Endometrium (tissue), 2 donors: Measurements from ENCODE around the gene TMPRSS13.

Experiments
- FAIRE-seq: peaks from 2 replicates; lab custom pipeline; 2012; peaks lifted over from hg19 to GRCh38; lab: Jason Lieb, UNC
- donor health status: control.
- donor health status: control.

The TMPRSS13 gene

GRCh38 chr11:117911694-117912093 is 17.5 kb downstream of the TMPRSS13 start:
- no peak for FAIRE-seq

DNA sequence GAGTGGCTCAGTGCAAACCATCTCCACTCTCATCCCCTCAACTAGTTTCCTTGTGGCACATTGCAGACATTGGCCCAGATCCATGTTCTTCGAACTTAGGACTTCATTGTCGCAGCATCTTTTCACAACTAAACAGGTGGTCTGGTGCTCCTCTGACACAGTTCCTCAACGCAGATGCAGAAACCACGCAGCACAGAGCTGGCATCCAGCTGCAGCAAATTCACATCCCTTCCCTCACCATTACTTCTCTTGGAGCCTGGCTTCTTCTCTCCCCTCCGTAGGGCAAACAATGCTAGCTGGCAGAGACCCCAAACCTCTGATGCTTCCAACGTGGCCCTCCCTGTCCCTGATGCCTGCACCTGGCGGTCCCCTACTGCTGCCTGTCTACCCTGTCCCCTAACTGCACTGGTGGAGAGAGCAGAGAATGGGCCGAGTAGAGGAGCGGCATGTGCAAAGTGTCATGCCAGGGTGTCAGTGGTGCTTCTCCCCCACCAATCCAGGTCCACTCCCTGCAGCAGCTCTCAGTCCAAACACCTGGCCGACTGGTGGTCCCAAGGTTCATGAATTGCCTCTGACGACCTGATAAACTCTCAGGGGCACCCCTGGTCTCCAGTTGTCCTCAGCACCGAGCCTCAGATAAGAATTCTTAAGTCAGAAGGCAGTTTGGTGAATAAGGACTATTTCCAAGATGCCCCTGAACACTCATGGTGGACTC is 18.1 kb downstream of the TMPRSS13 start:
- FAIRE-seq = no peak

DNA sequence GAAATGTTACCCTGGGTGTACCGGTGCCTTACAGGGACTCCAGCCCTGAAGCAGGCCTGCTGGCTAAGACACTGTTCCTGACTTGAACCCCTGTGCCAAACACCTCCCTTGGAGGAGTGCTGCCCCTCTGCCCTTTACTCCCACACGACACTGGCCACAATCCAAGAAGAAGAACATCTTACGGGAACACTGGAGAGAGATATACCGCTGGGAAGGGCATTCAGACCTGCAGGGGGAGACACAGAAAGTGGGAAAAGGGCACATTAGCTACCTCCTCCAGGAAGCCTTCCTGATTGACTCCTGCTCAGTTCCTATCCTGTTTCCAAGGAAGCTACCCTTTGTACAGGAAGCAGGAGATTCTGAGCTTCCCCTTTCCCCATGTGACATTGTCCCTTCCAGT is 18.7 kb downstream of the TMPRSS13 start:
- FAIRE-seq = no peak

- FAIRE-seq = no peak
These were observed 19.4 kb downstream of the TMPRSS13 start for GRCh38 chr11:117909611-117910382.

GRCh38 chr11:117908959-117909610 is 20.1 kb downstream of the TMPRSS13 start:
- FAIRE-seq = no peak

- FAIRE-seq = no peak
These were observed 20.9 kb downstream of the TMPRSS13 start for GRCh38 chr11:117908109-117908895.

DNA sequence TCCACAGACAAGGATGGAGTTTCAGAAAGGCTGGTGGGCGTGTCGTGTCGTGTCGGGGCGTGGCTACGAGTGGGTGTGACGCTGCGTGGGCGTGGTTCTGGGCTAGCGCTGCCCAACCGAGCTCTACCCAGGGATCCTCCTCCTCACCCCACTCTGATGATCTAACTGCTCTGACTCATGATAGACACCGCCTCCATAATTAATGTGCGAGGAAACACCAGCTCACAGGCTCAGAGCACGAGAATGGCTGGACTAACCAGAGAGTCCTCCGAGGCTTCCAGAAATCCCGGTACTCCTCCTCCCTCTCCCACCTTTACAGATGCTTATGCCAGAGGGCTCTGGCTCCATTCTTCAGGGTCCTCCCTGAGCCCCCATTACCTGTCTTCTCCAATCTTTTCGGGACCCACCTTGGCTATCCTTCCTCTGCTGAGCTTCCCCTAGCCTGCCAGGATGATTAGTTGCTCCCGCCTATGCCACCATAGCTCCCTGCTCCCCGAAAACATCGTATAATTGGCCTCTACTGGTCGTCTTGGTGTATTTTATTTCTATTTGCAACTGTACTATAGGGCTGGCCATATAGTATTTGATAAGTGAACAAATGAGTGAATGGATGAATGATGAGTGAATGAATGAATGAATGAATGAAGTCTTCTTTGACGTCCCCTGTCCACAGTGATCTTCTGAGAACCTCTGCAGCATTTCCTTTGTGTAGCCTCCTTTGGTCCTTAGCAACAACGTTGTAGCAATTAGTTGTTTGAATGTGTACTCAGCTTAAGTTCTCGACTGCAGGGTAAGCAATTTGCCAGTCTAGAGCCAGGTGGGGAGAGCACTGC is 21.7 kb downstream of the TMPRSS13 start:
- no peak for FAIRE-seq

GRCh38 chr11:117906710-117907109 is 22.5 kb downstream of the TMPRSS13 start:
- no peak for FAIRE-seq

- no peak for FAIRE-seq
These were observed 23.1 kb downstream of the TMPRSS13 start for GRCh38 chr11:117906126-117906525.

DNA sequence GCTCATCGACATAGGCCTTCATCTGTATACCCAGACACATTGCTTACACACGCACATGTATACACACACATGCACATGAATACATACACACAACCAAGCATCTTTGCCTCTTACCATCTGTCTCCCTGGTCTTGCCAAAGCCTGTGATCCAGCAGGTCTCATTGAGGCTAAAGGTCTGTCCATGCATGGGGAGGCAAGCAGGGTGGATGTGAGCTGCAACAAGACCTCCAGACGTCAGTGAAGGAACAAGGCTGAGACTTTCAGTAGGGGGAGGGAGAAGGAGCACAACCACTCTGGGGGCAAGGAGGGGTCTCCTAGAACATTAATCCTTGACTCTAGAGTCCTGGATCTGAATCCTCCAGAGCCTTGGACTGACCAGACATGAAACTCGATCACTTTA is 23.7 kb downstream of the TMPRSS13 start:
- FAIRE-seq = no peak

DNA sequence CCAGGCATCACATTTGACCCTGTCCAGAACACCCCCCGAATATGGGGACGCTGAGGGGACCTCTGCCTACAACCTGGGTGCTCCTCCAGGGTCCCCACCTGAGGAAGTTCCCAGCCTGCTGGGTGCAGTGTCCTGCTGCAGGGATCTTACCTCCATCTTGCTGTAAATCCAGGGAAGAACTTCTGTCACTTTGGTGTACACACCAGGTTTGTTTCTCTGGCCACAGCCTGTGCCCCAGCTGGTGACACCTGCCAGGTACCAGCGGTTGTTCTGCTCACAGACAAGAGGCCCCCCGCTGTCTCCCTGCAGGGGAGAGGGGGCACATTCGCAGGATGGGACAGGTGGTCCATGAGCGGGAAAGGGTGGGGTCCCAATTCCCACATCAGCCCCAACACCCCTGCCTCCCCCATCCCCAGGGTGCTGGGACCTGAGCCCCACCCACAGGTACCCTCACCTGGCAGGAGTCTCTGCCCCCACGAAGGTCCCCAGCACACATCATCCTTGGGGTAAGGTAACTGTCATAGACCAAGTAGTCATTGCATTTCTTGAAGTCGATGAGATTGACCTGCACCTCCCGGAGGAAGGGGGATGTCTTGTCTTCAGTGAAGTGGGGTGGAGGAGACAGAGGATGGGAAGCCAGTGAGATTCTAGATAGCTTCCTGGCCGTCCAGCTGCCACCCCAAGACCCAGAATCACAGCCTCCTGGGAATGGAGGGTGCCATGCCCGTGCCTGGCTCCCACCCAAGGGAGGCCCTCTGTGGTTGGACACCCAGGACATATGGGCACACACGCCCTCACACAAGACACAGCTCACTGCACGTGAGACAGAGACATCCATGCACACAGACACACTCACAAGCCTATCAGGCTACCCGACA is 25.5 kb downstream of the TMPRSS13 start:
- FAIRE-seq = no peak

DNA sequence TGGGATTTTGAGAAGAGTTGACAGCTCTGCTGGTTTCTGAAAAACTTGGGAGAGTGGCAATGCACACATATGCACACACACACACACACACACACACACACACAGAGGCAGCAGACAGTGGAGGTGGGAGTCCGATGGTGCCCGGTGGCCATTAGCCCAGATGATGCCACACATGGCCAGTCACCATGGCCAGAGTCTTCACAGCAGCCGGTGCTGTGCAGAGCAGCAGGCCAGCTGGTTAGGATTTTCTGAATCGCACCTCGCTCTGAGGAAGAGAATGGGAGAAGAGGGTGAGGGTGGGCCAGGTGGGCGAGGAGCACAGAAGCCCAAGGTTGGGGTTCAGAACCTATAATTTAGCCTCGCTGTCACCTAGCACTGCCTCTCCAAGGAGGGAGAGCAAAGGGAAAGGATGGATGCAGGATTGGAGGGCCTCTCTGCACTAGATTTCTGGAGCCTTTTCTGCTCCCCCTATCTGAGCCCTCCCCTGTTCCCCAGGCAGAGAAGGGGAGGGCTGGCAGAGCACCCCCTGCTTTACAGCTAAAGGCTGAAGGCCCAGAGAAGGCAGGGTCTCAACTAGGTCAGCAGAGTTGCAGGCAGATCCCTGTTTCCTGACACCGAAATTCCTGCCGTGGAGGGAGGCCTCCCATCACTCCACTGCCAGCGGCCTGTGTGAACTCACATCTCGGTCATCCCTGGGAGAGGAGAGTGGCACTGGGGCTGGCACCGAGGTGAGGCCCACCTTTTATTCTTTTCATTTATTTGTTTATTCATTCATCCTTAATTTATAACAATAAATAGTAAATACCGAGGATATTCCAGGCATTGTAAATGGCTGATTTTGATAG is 27.0 kb downstream of the TMPRSS13 start:
- FAIRE-seq = no peak

GRCh38 chr11:117901601-117902000 is 27.6 kb downstream of the TMPRSS13 start:
- FAIRE-seq = no peak

DNA sequence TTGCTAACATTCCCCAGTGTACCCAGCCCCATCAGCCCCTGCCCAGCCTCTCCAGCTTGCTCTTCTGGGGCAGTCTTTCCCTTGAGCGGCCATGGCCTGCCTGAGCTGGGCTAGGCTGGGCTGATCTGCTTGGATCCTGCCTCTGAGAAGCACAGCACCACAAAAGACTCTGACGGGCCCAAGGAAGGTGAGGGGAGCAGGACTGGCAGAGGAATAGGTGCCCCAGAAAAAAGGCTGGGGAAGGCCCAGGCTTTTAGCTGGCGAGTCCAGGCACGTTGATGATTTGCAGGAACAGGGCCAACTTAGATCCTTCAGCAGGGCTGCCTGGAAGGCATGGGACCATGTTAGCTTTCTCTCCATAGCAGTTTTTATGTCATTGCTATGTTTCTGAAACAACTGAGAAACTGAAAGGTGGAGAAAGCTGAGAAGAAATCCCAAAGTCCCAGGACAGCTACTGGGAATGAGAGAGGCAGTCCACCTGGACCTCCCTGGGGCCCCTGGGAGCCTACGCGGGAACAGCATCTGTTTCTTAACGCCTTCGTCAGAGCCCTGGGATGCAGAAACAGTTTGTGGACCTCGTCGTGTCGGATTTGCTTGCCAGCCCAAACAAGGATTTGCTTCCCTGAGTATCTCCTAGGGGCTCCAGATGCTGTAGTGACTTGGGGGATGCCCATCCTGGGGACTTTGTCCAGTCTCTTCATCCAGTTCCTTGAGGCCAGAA is 28.3 kb downstream of the TMPRSS13 start:
- FAIRE-seq = no peak

DNA sequence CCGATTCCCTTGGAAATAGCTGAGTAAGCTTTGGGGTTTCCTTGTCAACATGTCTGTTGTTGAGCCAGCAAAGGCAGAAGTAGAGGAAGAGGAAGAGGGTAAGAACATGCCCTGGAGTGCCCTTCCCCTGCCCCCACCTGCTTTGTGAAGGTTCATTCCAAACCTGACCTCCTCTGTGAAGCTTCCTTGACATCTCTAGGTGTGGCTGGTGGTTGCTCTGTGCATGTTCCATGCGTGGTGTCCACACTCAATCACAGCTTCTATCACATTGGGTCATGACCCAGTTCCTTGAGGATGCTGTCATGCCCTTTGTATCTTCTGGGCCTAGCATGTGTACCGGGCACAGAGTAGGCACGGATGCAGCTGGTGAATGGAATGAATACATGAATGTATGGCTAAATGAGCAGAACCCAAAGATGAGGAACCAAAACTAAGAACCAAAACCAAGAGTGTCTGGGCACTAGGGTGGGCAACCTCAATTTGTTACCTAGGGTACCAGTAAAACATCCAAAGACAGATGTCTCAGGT is 29.0 kb downstream of the TMPRSS13 start:
- FAIRE-seq = no peak

- FAIRE-seq = no peak
These were observed 31.1 kb downstream of the TMPRSS13 start for GRCh38 chr11:117898059-117898458.

DNA sequence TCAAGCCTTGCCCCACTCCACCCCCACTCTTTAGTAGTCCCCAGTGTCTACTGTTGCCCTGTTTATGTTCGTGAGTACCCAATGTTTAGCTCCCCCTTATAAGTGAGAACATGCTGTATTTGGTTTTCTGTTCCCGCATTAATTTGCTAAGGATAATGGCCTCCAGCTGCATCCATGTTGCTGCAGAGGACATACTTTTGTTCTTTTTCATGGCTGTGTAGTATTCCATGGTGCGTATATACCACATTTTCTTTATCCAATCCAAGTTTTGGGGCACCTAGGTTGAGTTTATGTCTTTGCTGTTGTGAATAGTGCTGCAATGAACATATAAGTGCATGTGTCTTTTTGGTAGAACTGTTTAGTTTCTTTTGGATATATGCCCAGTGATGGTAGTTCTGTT is 36.6 kb downstream of the TMPRSS13 start:
- no peak for FAIRE-seq

GRCh38 chr11:117891362-117891761 is 37.8 kb downstream of the TMPRSS13 start:
- FAIRE-seq = no peak
